Measurements from ENCODE around the gene SHB.
A peak's percentile ranks its signal among the peaks of the same experiment; 100 is the strongest.

The SHB gene

GRCh38 chr9:37880916-37881479 is 188.0 kb downstream of the SHB start:
- DNase-seq: peak in 1 of 5 experiments; percentile 10

DNA sequence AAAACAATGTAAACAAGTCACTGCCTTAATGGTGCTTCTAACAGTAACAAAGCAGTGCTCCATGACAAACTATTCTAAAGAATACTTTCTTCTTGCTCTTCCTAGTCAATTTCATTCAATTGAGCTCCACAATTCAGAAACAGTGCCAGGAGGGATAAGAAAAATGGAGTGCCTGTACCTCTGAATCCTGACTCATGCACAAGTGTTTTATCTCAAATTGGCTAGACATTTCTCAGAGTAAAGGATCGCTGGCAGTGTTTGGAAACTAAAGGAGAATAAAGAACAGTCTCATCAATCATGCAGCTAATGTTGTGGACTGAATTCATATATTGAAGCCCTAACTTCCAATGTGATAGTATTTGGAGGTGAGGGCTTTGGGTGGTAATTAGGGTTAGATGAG is 192.7 kb downstream of the SHB start:
- no peak for DNase-seq

DNA sequence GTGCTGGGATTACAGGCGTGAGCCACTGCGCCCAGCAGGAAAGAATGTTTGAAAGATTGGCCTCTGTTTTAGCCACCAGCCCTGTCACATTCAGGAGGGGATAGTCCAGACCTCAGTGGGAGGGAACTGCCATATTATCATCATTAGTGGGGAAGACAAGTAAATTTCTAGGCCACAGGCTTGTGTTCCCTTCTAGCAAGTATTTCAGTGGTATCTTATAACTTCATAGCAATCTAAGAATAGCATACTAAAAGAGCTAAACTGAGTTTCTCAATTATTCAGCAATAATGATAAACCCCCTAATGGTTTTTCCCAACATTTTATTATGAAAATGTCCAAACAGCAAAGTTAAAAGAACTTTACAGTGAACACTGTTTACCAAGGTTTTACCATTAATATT is 195.1 kb downstream of the SHB start:
- DNase-seq: no peak

GRCh38 chr9:37870799-37871176 is 198.2 kb downstream of the SHB start:
- no peak for DNase-seq

DNA sequence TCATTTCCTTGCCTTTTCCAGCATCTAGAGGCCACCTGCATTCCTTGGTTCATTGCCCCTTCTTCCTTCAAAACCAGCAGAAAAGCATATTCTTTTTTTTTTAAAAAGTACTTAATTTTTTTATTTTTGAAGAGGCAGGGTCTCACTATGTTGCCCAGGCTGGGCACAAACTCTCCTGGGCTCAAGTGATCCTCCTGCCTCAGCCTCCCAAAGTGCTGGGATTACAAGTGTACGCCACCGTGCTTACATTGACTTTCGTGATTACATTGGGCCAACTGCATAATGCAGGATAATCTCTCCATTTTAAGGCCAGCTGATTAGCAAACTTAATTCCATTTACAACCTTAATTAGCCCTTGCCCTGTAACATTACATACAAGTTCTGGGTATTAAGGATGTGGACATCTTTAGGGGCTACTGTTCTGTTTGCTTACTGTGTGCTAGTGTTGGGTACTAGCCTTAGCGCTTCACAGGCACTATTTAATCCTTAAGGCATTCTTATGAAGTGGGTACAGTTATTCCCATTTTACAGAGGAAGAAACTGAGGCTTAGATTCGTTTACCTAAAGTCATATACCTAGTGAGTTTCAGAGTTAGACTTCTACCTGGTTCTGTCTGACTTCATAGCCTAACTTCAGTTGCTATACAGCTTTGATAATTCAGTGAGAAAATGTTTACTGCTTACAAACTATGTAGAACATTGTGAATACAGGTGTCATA is 198.8 kb downstream of the SHB start:
- no peak for DNase-seq
